Measurements from ENCODE around the gene ABCE1.
"Not testable (repeated sequence)": the region's sequence is repeated elsewhere in the genome, so short reads cannot be mapped to it uniquely, and the experiment has no call there.

DNA sequence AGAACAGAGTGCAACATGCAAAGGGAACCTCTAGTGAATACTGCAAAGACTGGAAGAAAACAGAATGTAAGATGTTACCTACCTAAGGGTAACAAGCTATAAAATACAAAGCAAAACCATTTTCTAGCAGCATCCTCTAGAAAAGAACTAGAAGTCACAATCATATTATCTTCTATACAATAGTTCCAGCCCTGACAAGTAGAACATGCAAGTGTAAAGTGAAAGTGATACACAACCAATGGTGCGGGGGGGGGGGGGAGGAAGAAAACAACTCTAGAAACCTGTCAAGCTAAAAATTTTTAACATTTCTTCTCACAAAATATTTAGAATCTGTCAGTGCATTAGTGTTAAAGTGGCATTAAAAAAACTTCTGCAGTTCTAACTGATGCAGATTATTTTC lies 38.1 kb downstream of the ABCE1 start:
- not testable (repeated sequence) for TF ChIP-seq POLR2AphosphoS5 (IDR thresholded peaks at IDR 0.05); POLR2A (IDR thresholded peaks at IDR 0.05; ENCODE audit: low read depth)
- TF ChIP-seq, protein P1, sequence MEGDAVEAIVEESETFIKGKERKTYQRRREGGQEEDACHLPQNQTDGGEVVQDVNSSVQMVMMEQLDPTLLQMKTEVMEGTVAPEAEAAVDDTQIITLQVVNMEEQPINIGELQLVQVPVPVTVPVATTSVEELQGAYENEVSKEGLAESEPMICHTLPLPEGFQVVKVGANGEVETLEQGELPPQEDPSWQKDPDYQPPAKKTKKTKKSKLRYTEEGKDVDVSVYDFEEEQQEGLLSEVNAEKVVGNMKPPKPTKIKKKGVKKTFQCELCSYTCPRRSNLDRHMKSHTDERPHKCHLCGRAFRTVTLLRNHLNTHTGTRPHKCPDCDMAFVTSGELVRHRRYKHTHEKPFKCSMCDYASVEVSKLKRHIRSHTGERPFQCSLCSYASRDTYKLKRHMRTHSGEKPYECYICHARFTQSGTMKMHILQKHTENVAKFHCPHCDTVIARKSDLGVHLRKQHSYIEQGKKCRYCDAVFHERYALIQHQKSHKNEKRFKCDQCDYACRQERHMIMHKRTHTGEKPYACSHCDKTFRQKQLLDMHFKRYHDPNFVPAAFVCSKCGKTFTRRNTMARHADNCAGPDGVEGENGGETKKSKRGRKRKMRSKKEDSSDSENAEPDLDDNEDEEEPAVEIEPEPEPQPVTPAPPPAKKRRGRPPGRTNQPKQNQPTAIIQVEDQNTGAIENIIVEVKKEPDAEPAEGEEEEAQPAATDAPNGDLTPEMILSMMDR (IDR thresholded peaks at IDR 0.05): not testable (repeated sequence)

Data from esophagus muscularis mucosa (tissue), 3 donors.